CD4-positive, alpha-beta T cell treated with Interleukin-15 for 1 hour (primary cell): ENCODE results near the gene ABCB8.
"Not testable (repeated sequence)": the region's sequence is repeated elsewhere in the genome, so short reads cannot be mapped to it uniquely, and the experiment has no call there.

ENCODE experiments used
- DNase-seq: peaks from one replicate; pipeline ENCODE4 v3.0.0-alpha.2; 2020

ABCB8 gene

GRCh38 chr7:150999001-150999400 lies 29.2 kb upstream of the ABCB8 start:
- no peak for DNase-seq

GRCh38 chr7:150999497-151000230 lies 28.6 kb upstream of the ABCB8 start:
- peak; percentile 60 for DNase-seq

- no peak for DNase-seq
Observed at GRCh38 chr7:151000897-151001495, 27.3 kb upstream of the ABCB8 start.

DNA sequence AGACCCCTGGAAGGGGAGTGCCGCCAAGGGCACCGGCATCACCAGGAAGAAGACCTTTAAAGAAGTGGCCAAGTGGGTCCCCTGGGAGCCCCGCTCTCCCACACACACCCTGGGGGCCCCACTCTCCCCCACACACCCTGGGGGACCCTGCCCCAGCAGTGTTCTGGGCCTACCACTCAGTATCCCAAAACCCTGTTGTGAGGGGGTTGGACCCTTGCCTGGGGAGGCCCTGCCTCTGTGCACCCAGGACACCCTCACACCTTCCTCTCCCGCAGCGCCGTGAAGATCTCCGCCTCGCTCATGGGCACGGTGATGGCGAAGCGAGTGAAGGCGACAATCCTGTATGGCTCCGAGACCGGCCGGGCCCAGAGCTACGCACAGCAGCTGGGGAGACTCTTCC lies 26.7 kb upstream of the ABCB8 start:
- DNase-seq = no peak

GRCh38 chr7:151003572-151003971 lies 24.7 kb upstream of the ABCB8 start:
- no peak for DNase-seq

GRCh38 chr7:151005566-151005965 lies 22.7 kb upstream of the ABCB8 start:
- no peak for DNase-seq

- DNase-seq = no peak
Observed at GRCh38 chr7:151006590-151007300, 21.5 kb upstream of the ABCB8 start.

DNA sequence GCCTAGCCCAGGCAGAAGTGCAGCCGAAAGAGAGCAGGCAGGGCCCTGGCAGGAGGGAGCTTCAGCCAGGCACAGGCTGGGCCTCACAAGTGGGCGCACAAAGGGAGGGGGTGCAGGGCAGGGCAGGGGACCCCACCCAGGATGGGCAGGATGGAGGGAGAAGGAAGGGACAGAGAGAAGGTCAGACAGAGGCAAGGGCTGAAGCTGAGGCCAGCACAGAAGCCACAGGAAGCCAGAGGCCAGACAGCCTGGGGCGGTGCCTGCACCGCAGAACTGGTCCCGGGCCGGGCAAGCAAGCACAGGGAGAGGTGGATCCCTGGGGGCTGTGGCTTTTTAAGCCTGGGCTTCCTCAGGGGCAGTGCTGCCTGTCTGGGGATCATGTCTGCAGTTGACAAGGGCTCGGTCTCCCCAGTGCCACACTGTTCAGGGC lies 20.8 kb upstream of the ABCB8 start:
- DNase-seq = no peak

- peak; percentile 33 for DNase-seq
Observed at GRCh38 chr7:151008143-151008510, 20.1 kb upstream of the ABCB8 start.

- peak; percentile 78 for DNase-seq
Observed at GRCh38 chr7:151008511-151009323, 19.5 kb upstream of the ABCB8 start.

DNA sequence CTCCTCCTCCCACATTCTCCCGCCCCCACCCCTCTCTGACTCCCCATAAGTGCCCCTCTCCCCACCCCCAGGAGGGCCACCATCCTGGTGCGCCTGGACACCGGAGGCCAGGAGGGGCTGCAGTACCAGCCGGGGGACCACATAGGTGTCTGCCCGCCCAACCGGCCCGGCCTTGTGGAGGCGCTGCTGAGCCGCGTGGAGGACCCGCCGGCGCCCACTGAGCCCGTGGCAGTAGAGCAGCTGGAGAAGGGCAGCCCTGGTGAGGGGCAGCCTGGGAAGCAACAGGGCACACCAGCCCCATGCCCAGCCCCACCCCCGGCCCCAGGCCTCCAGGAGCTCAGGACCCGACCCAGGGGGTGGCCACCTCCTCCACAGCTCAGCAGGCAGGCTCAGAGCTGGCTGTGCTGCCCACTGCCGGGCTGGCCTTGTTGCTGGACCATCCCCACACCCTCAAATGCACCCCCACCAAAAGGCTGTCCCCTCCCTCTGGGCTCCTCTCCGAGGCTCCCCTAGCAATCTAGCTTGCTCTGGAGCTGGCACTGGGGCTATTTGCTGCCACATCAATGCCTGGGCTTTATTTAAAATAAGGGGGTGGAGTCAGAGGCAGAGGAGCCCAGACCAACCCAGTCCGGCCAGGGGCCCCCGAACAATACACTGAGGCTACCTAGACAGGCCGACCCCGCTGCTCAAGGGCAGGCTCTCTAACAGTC lies 18.8 kb upstream of the ABCB8 start:
- no peak for DNase-seq

- DNase-seq = no peak
Observed at GRCh38 chr7:151010037-151010306, 18.3 kb upstream of the ABCB8 start.

- DNase-seq = peak; percentile 51
Observed at GRCh38 chr7:151010307-151011096, 17.7 kb upstream of the ABCB8 start.

DNA sequence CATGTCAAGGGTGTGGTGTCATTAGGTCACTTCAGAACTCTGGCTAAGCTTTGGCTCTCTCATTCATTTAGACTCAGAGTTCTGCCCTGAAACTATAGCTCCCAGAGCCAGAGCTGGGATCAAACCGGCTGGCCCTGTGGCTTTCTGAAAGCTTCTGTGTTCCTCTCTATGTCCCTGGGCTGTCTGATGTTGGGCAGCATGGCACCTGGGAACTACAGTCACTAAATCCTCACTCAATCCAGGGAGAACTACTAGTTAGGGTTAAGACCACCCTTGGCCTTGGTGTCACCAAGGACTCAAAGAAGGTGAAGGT lies 17.2 kb upstream of the ABCB8 start:
- DNase-seq = no peak

GRCh38 chr7:151011616-151012015 lies 16.6 kb upstream of the ABCB8 start:
- not testable (repeated sequence) for DNase-seq

GRCh38 chr7:151012031-151012692 lies 16.1 kb upstream of the ABCB8 start:
- DNase-seq = no peak

GRCh38 chr7:151012911-151013347 lies 15.3 kb upstream of the ABCB8 start:
- DNase-seq = no peak

- DNase-seq = no peak
Observed at GRCh38 chr7:151013356-151013732, 14.9 kb upstream of the ABCB8 start.

GRCh38 chr7:151013733-151014497 lies 14.3 kb upstream of the ABCB8 start:
- DNase-seq = peak; percentile 98

- DNase-seq = peak; percentile 44
Observed at GRCh38 chr7:151014950-151015349, 13.3 kb upstream of the ABCB8 start.

- no peak for DNase-seq
Observed at GRCh38 chr7:151015967-151016366, 12.3 kb upstream of the ABCB8 start.
